A673 (cell line): Measurements from ENCODE around the gene ZNF268. TPM values are rescaled to one million over a fixed set of nuclear protein-coding genes. Genes with fewer than 3 reads are reported as not detected.

Experiments
- BruUV-seq: library from RNA; stranded (reverse); fragments of 400-500 nt; replicated peaks from 2 replicates; lab custom pipeline; 2021; lab: Mats Ljungman, UMichigan
- CTCF ChIA-PET: fragments of 300-600 bp; sonication (Branson Sonifier 250); formaldehyde crosslinking; loops from one replicate; lab custom pipeline; 2022; ENCODE audit warnings: antibody characterized with exemption; lab: Charles Lee
- POLR2A ChIA-PET: fragments of 300-600 bp; sonication (Branson Sonifier 250); formaldehyde crosslinking; loops from one replicate; lab custom pipeline; 2022; ENCODE audit warnings: antibody characterized with exemption; ENCODE audit not compliant: low non-redundant PET; lab: Charles Lee
- DNase-seq: peaks from one replicate; pipeline ENCODE4 v3.0.0-alpha.2; 2015; ENCODE audit warnings: low spot score
- H3K27ac ChIP-seq: fragments of 200-600 bp; sonication (generic); 2 replicates; pipeline ENCODE4 v1.5.1; 2016; ENCODE audit warnings: mixed run types, low read depth, mild to moderate bottlenecking, mixed read lengths, antibody characterized with exemption, low read length; ENCODE audit not compliant: poor library complexity, severe bottlenecking
- H3K27me3 ChIP-seq: fragments of 200-600 bp; sonication (generic); replicated peaks from 2 replicates; pipeline ENCODE4 v1.6.1; 2017; ENCODE audit warnings: mixed run types, low read depth, mild to moderate bottlenecking, mixed read lengths, antibody characterized with exemption, low read length; ENCODE audit not compliant: insufficient read depth, poor library complexity
- H3K36me3 ChIP-seq: fragments of 200-600 bp; sonication (generic); 2 replicates; pipeline ENCODE4 v1.6.1; 2016; ENCODE audit warnings: mixed run types, mild to moderate bottlenecking, mixed read lengths, antibody characterized with exemption, low read length; ENCODE audit not compliant: insufficient read depth, poor library complexity, severe bottlenecking
- H3K4me1 ChIP-seq: fragments of 200-600 bp; sonication (generic); 2 replicates; pipeline ENCODE4 v1.6.1; 2017; ENCODE audit warnings: mixed run types, mild to moderate bottlenecking, mixed read lengths, antibody characterized with exemption, low read length; ENCODE audit not compliant: insufficient read depth, poor library complexity, severe bottlenecking
- H3K4me3 ChIP-seq: fragments of 200-600 bp; sonication (generic); 2 replicates; pipeline ENCODE4 v1.5.1; 2016; ENCODE audit warnings: low read depth, mixed run types, mild to moderate bottlenecking, mixed read lengths, low read length; ENCODE audit not compliant: poor library complexity, severe bottlenecking
- H3K9me3 ChIP-seq: fragments of 200-600 bp; sonication (generic); 2 replicates; pipeline ENCODE4 v1.6.1; 2016; ENCODE audit warnings: mixed run types, low read depth, mild to moderate bottlenecking, mixed read lengths, antibody characterized with exemption, low read length; ENCODE audit not compliant: poor library complexity, severe bottlenecking
- CTCF ChIP-seq: fragments of 300-800, 200-600 bp; sonication (generic); conservative IDR thresholded peaks from 2 replicates; pipeline ENCODE4 v1.5.1; 2017; ENCODE audit warnings: low read depth, mild to moderate bottlenecking, antibody characterized with exemption, low read length, moderate library complexity, mixed read lengths
- EZH2 ChIP-seq: fragments of 200-600 bp; sonication (generic); IDR thresholded peaks from 2 replicates; pipeline ENCODE4 v1.6.1; 2017; ENCODE audit warnings: borderline replicate concordance, low read depth, mild to moderate bottlenecking, mixed read lengths, antibody characterized with exemption, low read length; ENCODE audit not compliant: poor library complexity, severe bottlenecking
- intact Hi-C: fragments of 100-400 bp; cut with micrococcal nuclease; formaldehyde crosslinking; loops from one replicate; pipeline ENCODE4 v1.10.0; 2022; ENCODE audit not compliant: unreplicated experiment
- total RNA-seq: library from RNA; stranded (reverse); gene quantifications from 2 replicates; pipeline ENCODE4 v1.2.3, GENCODE V29; 2021

The ZNF268 gene
- total RNA-seq, 1 experiment from 2014 or later, result 20.6 TPM

- Histone ChIP-seq H3K9me3 (no peaks in the 10 kb centered on the region), H3K4me3 (no peak within 1 kb of the TSS), H3K27me3 (no peaks in the 10 kb centered on the region), H3K36me3 (no peaks in the 10 kb centered on the region), H3K27ac (no peak within 1 kb of the TSS), H3K4me1 (no peaks in the 10 kb centered on the region)
- ChIA-PET POLR2A (no interaction called here), CTCF (no interaction called here)
- intact Hi-C loops, result no loop called here
- TF ChIP-seq EZH2 (no peak), CTCF (no peak)
- no TSS peak for BruUV-seq
- no peak for DNase-seq
These were observed 54.3 kb downstream of the ZNF268 start, which contains the start of gene ANHX for GRCh38 chr12:133235401-133236112. Gene ANHX, minus strand, starts transcription at chr12:133235877. Its CDS starts 1,521 bp downstream, at chr12:133234356.

- BruUV-seq, result no TSS peak
- Histone ChIP-seq H3K27me3 (no peaks in the 10 kb centered on the region), H3K4me3 (no peak overlapping the region), H3K4me1 (no peaks in the 10 kb centered on the region), H3K36me3 (no peaks in the 10 kb centered on the region), H3K9me3 (peaks cover 4% of the 10 kb centered on the region), H3K27ac (no peak overlapping the region)
- no peak for DNase-seq
- POLR2A ChIA-PET, result no interaction called here
- TF ChIP-seq CTCF (no peak), EZH2 (no peak)
- CTCF ChIA-PET, result no interaction called here
- intact Hi-C loops, result no loop called here
These were observed 54.8 kb downstream of the ZNF268 start for GRCh38 chr12:133236144-133236543.

GRCh38 chr12:133236556-133236955, 55.3 kb downstream of the ZNF268 start:
- Histone ChIP-seq H3K36me3 (no peaks in the 10 kb centered on the region), H3K27ac (no peak overlapping the region), H3K4me3 (no peak overlapping the region), H3K27me3 (no peaks in the 10 kb centered on the region), H3K4me1 (no peaks in the 10 kb centered on the region), H3K9me3 (peaks cover 4% of the 10 kb centered on the region)
- no peak for TF ChIP-seq EZH2
- TF ChIP-seq CTCF, result no peak
- intact Hi-C loops, result no loop called here
- DNase-seq, result no peak
- ChIA-PET CTCF (no interaction called here), POLR2A (no interaction called here)
- no TSS peak for BruUV-seq
